ENCODE measurements around the gene PML. TPM values are rescaled to one million over a fixed set of nuclear protein-coding genes. Genes with fewer than 3 reads are reported as not detected.

Gene PML
- total and polyA plus RNA-seq, 4 donors: 33.9 to 80.5 (median 60.8) TPM

GRCh38 chr15:74044267-74045110 is 50.0 kb downstream of the PML start:
- Histone ChIP-seq H3K27me3 (ENCODE audit: control insufficient read depth in 3 of 3, insufficient read depth in 3 of 3, low read length in 2 of 3) (no peaks in the 10 kb centered on the region), H3K9ac (ENCODE audit: insufficient read depth in 1 of 2, low read length in 2 of 2) (no peak overlapping the region), H3K4me1 (ENCODE audit: control insufficient read depth in 5 of 5, insufficient read depth in 5 of 5, low read length in 5 of 5) (peaks cover 0 to 29% (median 11%) of the 10 kb centered on the region in 5 donors), H3K36me3 (ENCODE audit: control insufficient read depth in 4 of 4, insufficient read depth in 4 of 4, low read length in 4 of 4) (peaks cover 0 to 21% (median 3%) of the 10 kb centered on the region in 4 donors), H3K4me3 (no peak overlapping the region), H3K9me3 (ENCODE audit: control insufficient read depth in 4 of 4, insufficient read depth in 3 of 4, low read length in 3 of 4) (no peaks in the 10 kb centered on the region), H3K27ac (ENCODE audit: low read depth in 1 of 2, low read length in 1 of 2) (peak overlapping the region in 1 of 2 donors; percentile 62)
- no peak for ATAC-seq (ENCODE audit: insufficient read depth, low FRiP score)
- TF ChIP-seq CTCF (IDR thresholded peaks at IDR 0.05; ENCODE audit: control extremely low read depth, extremely low read depth): no peak
- 76 to 85% methylated on average over 31 of the region's 31 CpGs for WGBS, 2 donors
- no peak for DNase-seq

GRCh38 chr15:74045184-74045583 is 50.7 kb downstream of the PML start:
- Histone ChIP-seq H3K36me3 (ENCODE audit: control insufficient read depth in 4 of 4, insufficient read depth in 4 of 4, low read length in 4 of 4) (peaks cover 0 to 18% (median 3%) of the 10 kb centered on the region in 4 donors), H3K4me3 (no peak overlapping the region), H3K9ac (ENCODE audit: insufficient read depth in 1 of 2, low read length in 2 of 2) (no peak overlapping the region), H3K4me1 (ENCODE audit: control insufficient read depth in 5 of 5, insufficient read depth in 5 of 5, low read length in 5 of 5) (peaks cover 0 to 22% (median 12%) of the 10 kb centered on the region in 5 donors), H3K27ac (ENCODE audit: low read depth in 1 of 2, low read length in 1 of 2) (peak overlapping the region in 1 of 2 donors; percentile 11), H3K27me3 (ENCODE audit: control insufficient read depth in 3 of 3, insufficient read depth in 3 of 3, low read length in 2 of 3) (no peaks in the 10 kb centered on the region), H3K9me3 (ENCODE audit: control insufficient read depth in 4 of 4, insufficient read depth in 3 of 4, low read length in 3 of 4) (no peaks in the 10 kb centered on the region)
- DNase-seq (no peak), ATAC-seq (ENCODE audit: insufficient read depth, low FRiP score) (no peak)
- TF ChIP-seq CTCF (IDR thresholded peaks at IDR 0.05; ENCODE audit: control extremely low read depth, extremely low read depth): no peak

GRCh38 chr15:74045636-74046274 is 51.2 kb downstream of the PML start:
- ATAC-seq (ENCODE audit: insufficient read depth, low FRiP score): no peak
- no peak overlapping the region for H3K4me3 ChIP-seq
- TF ChIP-seq CTCF (IDR thresholded peaks at IDR 0.05; ENCODE audit: control extremely low read depth, extremely low read depth): no peak
- peaks cover 0 to 19% (median 12%) of the 10 kb centered on the region in 5 donors for H3K4me1 ChIP-seq (ENCODE audit: control insufficient read depth in 5 of 5, insufficient read depth in 5 of 5, low read length in 5 of 5)
- no peaks in the 10 kb centered on the region for H3K9me3 ChIP-seq (ENCODE audit: control insufficient read depth in 4 of 4, insufficient read depth in 3 of 4, low read length in 3 of 4)
- WGBS, 2 donors: 81 to 82% methylated on average over 7 of the region's 7 CpGs
- H3K9ac ChIP-seq (ENCODE audit: insufficient read depth in 1 of 2, low read length in 2 of 2): no peak overlapping the region
- no peaks in the 10 kb centered on the region for H3K27me3 ChIP-seq (ENCODE audit: control insufficient read depth in 3 of 3, insufficient read depth in 3 of 3, low read length in 2 of 3)
- DNase-seq: no peak
- H3K36me3 ChIP-seq (ENCODE audit: control insufficient read depth in 4 of 4, insufficient read depth in 4 of 4, low read length in 4 of 4): peaks cover 0 to 18% (median 3%) of the 10 kb centered on the region in 4 donors
- H3K27ac ChIP-seq (ENCODE audit: low read depth in 1 of 2, low read length in 1 of 2): peak overlapping the region in 1 of 2 donors; percentile 11

Data from lung (tissue), 12 donors.